Bronchial epithelial cell (primary cell): ENCODE measurements around the gene MMEL1. TPM values are rescaled to one million over a fixed set of nuclear protein-coding genes. Genes with fewer than 3 reads are reported as not detected.
A peak's percentile ranks its signal among the peaks of the same experiment; 100 is the strongest.

Source experiments
- DNase-seq: peaks from one replicate; pipeline ENCODE4 v3.0.0-alpha.2; 2010; ENCODE audit warnings: low read depth
- FAIRE-seq: peaks from 2 replicates; lab custom pipeline; 2011; peaks lifted over from hg19 to GRCh38; lab: Jason Lieb, UNC
- H3K27me3 ChIP-seq: 2 replicates; pipeline ENCODE4 v1.5.1; 2011; ENCODE audit warnings: low read length; ENCODE audit not compliant: control insufficient read depth, insufficient read depth
- H3K36me3 ChIP-seq: 2 replicates; pipeline ENCODE4 v1.5.1; 2011; ENCODE audit warnings: low read length; ENCODE audit not compliant: control insufficient read depth, insufficient read depth
- H3K4me3 ChIP-seq: 2 replicates; pipeline ENCODE4 v1.5.1; 2011; ENCODE audit warnings: mild to moderate bottlenecking, low read depth, low read length, control low read depth
- CTCF ChIP-seq: IDR thresholded peaks from 2 replicates; pipeline ENCODE4 v1.5.1; 2011; ENCODE audit warnings: mild to moderate bottlenecking, moderate library complexity, low read length, control low read depth, inconsistent platforms; ENCODE audit not compliant: insufficient read depth, severe bottlenecking
- total RNA-seq: library from RNA; depleted of rRNA; stranded (reverse); fragments of >200 nt; gene quantifications from 2 replicates; pipeline ENCODE4 v1.2.1, GENCODE V29; 2014

MMEL1 gene
- total RNA-seq, 1 donor from 2014 or later, result not detected

- Histone ChIP-seq H3K4me3 (no peak overlapping the region), H3K27me3 (no peaks in the 10 kb centered on the region), H3K36me3 (no peaks in the 10 kb centered on the region)
- FAIRE-seq, result no peak
- DNase-seq, result no peak
- TF ChIP-seq CTCF, result no peak
Measured at GRCh38 chr1:2594641-2595131, 38.1 kb downstream of the MMEL1 start.

GRCh38 chr1:2594001-2594640 lies 38.7 kb downstream of the MMEL1 start:
- FAIRE-seq, result no peak
- H3K36me3 ChIP-seq, result peaks cover 4% of the 10 kb centered on the region
- no peaks in the 10 kb centered on the region for H3K27me3 ChIP-seq
- TF ChIP-seq CTCF, result no peak
- peak overlapping the region; percentile 18 for H3K4me3 ChIP-seq
- peak; percentile 34 for DNase-seq

GRCh38 chr1:2593251-2593878 lies 39.5 kb downstream of the MMEL1 start:
- peaks cover 4% of the 10 kb centered on the region for H3K36me3 ChIP-seq
- FAIRE-seq (no peak), DNase-seq (no peak)
- no peak for TF ChIP-seq CTCF
- no peaks in the 10 kb centered on the region for H3K27me3 ChIP-seq
- no peak overlapping the region for H3K4me3 ChIP-seq

- TF ChIP-seq CTCF, result no peak
- no peak for FAIRE-seq
- Histone ChIP-seq H3K4me3 (no peak overlapping the region), H3K27me3 (no peaks in the 10 kb centered on the region), H3K36me3 (peaks cover 4% of the 10 kb centered on the region)
- no peak for DNase-seq
Measured at GRCh38 chr1:2592672-2593071, 40.1 kb downstream of the MMEL1 start.

- H3K36me3 ChIP-seq, result peaks cover 4% of the 10 kb centered on the region
- DNase-seq (no peak), FAIRE-seq (no peak)
- no peak for TF ChIP-seq CTCF
- H3K4me3 ChIP-seq, result no peak overlapping the region
- no peaks in the 10 kb centered on the region for H3K27me3 ChIP-seq
Measured at GRCh38 chr1:2591581-2592261, 41.1 kb downstream of the MMEL1 start.
